GM23338 (cell line): Measurements from ENCODE around the gene RAB37. TPM values are rescaled to one million over a fixed set of nuclear protein-coding genes. Genes with fewer than 3 reads are reported as not detected.

Source experiments
- ATAC-seq: fragments of 200-7000 bp; cut with Tn5 transposase; 3 replicates; pipeline ENCODE4 v1.9.1; 2020
- DNase-seq: peaks from one replicate; pipeline ENCODE4 v3.0.0-alpha.2; 2015; ENCODE audit warnings: low spot score
- H2AFZ ChIP-seq: fragments of 200-600 bp; sonication (generic); 2 replicates; pipeline ENCODE4 v1.8.0; 2016; ENCODE audit warnings: antibody characterized with exemption, mild to moderate bottlenecking, moderate library complexity
- H3F3A ChIP-seq: fragments of 200-600 bp; sonication (generic); replicated peaks from 2 replicates; pipeline ENCODE4 v1.8.0; 2017; ENCODE audit warnings: antibody characterized with exemption, mixed run types, low read depth
- H3K27ac ChIP-seq: fragments of 200-600 bp; sonication (generic); 2 replicates; pipeline ENCODE4 v1.6.1; 2016; ENCODE audit warnings: low read depth
- H3K27me3 ChIP-seq: fragments of 200-600 bp; sonication (generic); 2 replicates; pipeline ENCODE4 v1.8.0; 2016; ENCODE audit warnings: mild to moderate bottlenecking, mixed run types, moderate library complexity; ENCODE audit not compliant: insufficient read depth
- H3K36me3 ChIP-seq: fragments of 200-600 bp; sonication (generic); 2 replicates; pipeline ENCODE4 v1.8.0; 2016; ENCODE audit warnings: mild to moderate bottlenecking; ENCODE audit not compliant: insufficient read depth
- H3K4me1 ChIP-seq: fragments of 200-600 bp; sonication (generic); 2 replicates; pipeline ENCODE4 v1.8.0; 2016; ENCODE audit warnings: mild to moderate bottlenecking, moderate library complexity; ENCODE audit not compliant: insufficient read depth
- H3K4me2 ChIP-seq: fragments of 200-600 bp; sonication (generic); 2 replicates; pipeline ENCODE4 v1.7.1; 2017; ENCODE audit warnings: mixed run types
- H3K4me3 ChIP-seq: fragments of 200-600 bp; sonication (generic); 2 replicates; pipeline ENCODE4 v1.6.1; 2016; ENCODE audit warnings: mixed run types
- H3K79me2 ChIP-seq: fragments of 200-600 bp; sonication (generic); replicated peaks from 2 replicates; pipeline ENCODE4 v1.8.0; 2017; ENCODE audit warnings: mild to moderate bottlenecking; ENCODE audit not compliant: insufficient read depth
- H3K9me2 ChIP-seq: fragments of 200-600 bp; sonication (generic); 2 replicates; pipeline ENCODE4 v1.8.0; 2017; ENCODE audit not compliant: insufficient read depth
- H4K20me1 ChIP-seq: fragments of 200-600 bp; sonication (generic); replicated peaks from 2 replicates; pipeline ENCODE4 v1.8.0; 2017; ENCODE audit warnings: mild to moderate bottlenecking; ENCODE audit not compliant: insufficient read depth
- H3K27ac Mint-ChIP-seq: 2 replicates; pipeline ENCODE4 v1.8.0; 2020; ENCODE audit warnings: inconsistent platforms, mild to moderate bottlenecking, moderate library complexity, mixed read lengths
- H3K27me3 Mint-ChIP-seq: 3 replicates; pipeline ENCODE4 v1.8.0; 2022; ENCODE audit warnings: low read depth, mild to moderate bottlenecking, moderate library complexity, mixed read lengths, inconsistent platforms; ENCODE audit not compliant: insufficient read depth, poor library complexity
- H3K36me3 Mint-ChIP-seq: 3 replicates; pipeline ENCODE4 v1.8.0; 2021; ENCODE audit warnings: low read depth, mild to moderate bottlenecking, inconsistent platforms, moderate library complexity, mixed read lengths
- H3K4me1 Mint-ChIP-seq: 3 replicates; pipeline ENCODE4 v1.8.0; 2020; ENCODE audit warnings: mild to moderate bottlenecking, inconsistent platforms, mixed read lengths
- H3K4me3 Mint-ChIP-seq: 3 replicates; pipeline ENCODE4 v1.8.0; 2021; ENCODE audit warnings: moderate library complexity, mild to moderate bottlenecking, inconsistent platforms, mixed read lengths
- H3K9me3 Mint-ChIP-seq: 3 replicates; pipeline ENCODE4 v1.8.0; 2020; ENCODE audit warnings: moderate library complexity, mild to moderate bottlenecking, inconsistent platforms, mixed read lengths
- CREB1 ChIP-seq: fragments of 250-450 bp; sonication (Bioruptor Pico); IDR thresholded peaks from 2 replicates; pipeline ENCODE4 v1.5.0; 2020; ENCODE audit warnings: low read depth, mild to moderate bottlenecking, moderate library complexity
- EZH2phosphoT487 ChIP-seq: fragments of 200-600 bp; sonication (generic); IDR thresholded peaks from one replicate; pipeline ENCODE4 v1.8.1; 2018; ENCODE audit warnings: antibody characterized with exemption; ENCODE audit not compliant: unreplicated experiment
- REST ChIP-seq: IDR thresholded peaks from one replicate; pipeline ENCODE4 v1.6.1; 2018; ENCODE audit warnings: antibody characterized with exemption; ENCODE audit not compliant: unreplicated experiment
- ZNF114 ChIP-seq: fragments of 250-450 bp; sonication (Bioruptor Pico); IDR thresholded peaks from 2 replicates; pipeline ENCODE4 v1.5.0; 2020; ENCODE audit warnings: mild to moderate bottlenecking, moderate library complexity
- polyA plus RNA-seq: library from polyadenylated mRNA; unstranded; fragments of >200 nt; fragmentation: Nextera tagmentation; extraction: Ambion mirVana; gene quantifications from 2 replicates; pipeline ENCODE4 v1.2.1, GENCODE V29; 2016
- total RNA-seq: library from RNA; depleted of rRNA; stranded (reverse); fragments of >200 nt; shearing (Covaris generic); gene quantifications from 2 replicates; pipeline ENCODE4 v1.2.3, GENCODE V29; 2014
- TF ChIP-seq, protein P1 (sequence below): fragments of 250-450 bp; sonication (Bioruptor Pico); IDR thresholded peaks from 2 replicates; pipeline ENCODE4 v1.5.0; 2020; ENCODE audit warnings: mild to moderate bottlenecking, moderate library complexity

The RAB37 gene
- total and polyA plus RNA-seq, 2 experiments from 2014 or later, result 3.3 to 5.2 TPM

- TF ChIP-seq, protein P1, sequence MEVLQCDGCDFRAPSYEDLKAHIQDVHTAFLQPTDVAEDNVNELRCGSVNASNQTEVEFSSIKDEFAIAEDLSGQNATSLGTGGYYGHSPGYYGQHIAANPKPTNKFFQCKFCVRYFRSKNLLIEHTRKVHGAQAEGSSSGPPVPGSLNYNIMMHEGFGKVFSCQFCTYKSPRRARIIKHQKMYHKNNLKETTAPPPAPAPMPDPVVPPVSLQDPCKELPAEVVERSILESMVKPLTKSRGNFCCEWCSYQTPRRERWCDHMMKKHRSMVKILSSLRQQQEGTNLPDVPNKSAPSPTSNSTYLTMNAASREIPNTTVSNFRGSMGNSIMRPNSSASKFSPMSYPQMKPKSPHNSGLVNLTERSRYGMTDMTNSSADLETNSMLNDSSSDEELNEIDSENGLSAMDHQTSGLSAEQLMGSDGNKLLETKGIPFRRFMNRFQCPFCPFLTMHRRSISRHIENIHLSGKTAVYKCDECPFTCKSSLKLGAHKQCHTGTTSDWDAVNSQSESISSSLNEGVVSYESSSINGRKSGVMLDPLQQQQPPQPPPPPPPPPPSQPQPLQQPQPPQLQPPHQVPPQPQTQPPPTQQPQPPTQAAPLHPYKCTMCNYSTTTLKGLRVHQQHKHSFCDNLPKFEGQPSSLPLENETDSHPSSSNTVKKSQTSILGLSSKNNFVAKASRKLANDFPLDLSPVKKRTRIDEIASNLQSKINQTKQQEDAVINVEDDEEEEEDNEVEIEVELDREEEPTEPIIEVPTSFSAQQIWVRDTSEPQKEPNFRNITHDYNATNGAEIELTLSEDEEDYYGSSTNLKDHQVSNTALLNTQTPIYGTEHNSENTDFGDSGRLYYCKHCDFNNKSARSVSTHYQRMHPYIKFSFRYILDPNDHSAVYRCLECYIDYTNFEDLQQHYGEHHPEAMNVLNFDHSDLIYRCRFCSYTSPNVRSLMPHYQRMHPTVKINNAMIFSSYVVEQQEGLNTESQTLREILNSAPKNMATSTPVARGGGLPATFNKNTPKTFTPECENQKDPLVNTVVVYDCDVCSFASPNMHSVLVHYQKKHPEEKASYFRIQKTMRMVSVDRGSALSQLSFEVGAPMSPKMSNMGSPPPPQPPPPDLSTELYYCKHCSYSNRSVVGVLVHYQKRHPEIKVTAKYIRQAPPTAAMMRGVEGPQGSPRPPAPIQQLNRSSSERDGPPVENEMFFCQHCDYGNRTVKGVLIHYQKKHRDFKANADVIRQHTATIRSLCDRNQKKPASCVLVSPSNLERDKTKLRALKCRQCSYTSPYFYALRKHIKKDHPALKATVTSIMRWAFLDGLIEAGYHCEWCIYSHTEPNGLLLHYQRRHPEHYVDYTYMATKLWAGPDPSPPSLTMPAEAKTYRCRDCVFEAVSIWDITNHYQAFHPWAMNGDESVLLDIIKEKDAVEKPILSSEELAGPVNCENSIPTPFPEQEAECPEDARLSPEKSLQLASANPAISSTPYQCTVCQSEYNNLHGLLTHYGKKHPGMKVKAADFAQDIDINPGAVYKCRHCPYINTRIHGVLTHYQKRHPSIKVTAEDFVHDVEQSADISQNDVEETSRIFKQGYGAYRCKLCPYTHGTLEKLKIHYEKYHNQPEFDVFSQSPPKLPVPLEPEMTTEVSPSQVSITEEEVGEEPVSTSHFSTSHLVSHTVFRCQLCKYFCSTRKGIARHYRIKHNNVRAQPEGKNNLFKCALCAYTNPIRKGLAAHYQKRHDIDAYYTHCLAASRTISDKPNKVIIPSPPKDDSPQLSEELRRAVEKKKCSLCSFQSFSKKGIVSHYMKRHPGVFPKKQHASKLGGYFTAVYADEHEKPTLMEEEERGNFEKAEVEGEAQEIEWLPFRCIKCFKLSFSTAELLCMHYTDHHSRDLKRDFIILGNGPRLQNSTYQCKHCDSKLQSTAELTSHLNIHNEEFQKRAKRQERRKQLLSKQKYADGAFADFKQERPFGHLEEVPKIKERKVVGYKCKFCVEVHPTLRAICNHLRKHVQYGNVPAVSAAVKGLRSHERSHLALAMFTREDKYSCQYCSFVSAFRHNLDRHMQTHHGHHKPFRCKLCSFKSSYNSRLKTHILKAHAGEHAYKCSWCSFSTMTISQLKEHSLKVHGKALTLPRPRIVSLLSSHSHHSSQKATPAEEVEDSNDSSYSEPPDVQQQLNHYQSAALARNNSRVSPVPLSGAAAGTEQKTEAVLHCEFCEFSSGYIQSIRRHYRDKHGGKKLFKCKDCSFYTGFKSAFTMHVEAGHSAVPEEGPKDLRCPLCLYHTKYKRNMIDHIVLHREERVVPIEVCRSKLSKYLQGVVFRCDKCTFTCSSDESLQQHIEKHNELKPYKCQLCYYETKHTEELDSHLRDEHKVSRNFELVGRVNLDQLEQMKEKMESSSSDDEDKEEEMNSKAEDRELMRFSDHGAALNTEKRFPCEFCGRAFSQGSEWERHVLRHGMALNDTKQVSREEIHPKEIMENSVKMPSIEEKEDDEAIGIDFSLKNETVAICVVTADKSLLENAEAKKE (CRISPR knock-in tag), result no peak
- no peak for TF ChIP-seq CREB1 (CRISPR knock-in tag)
These were observed 6.0 kb downstream of the RAB37 start (continued) for GRCh38 chr17:74742978-74743545.

- Histone ChIP-seq H3K36me3 (no peaks in the 10 kb centered on the region), H2AFZ (no peak overlapping the region), H3K4me3 (no peak overlapping the region), H3K4me2 (no peak overlapping the region), H3K27ac (no peak overlapping the region), H4K20me1 (no peaks in the 10 kb centered on the region), H3K27me3 (no peaks in the 10 kb centered on the region), H3K4me1 (peaks cover 41% of the 10 kb centered on the region), H3F3A (peaks cover 9% of the 10 kb centered on the region; the same call in 1 of the 2 replicates), H3K79me2 (no peaks in the 10 kb centered on the region), H3K9me2 (no peaks in the 10 kb centered on the region)
- H3K27ac Mint-ChIP-seq, result no peak overlapping the region
- no peak overlapping the region; the same call in 2 of the 3 replicates for H3K4me3 Mint-ChIP-seq
- H3K9me3 Mint-ChIP-seq, result no peaks in the 10 kb centered on the region
- H3K36me3 Mint-ChIP-seq, result no peaks in the 10 kb centered on the region
- peaks cover 47% of the 10 kb centered on the region for H3K4me1 Mint-ChIP-seq
- no peak for ATAC-seq
- DNase-seq, result no peak
- H3K27me3 Mint-ChIP-seq, result peaks cover 28% of the 10 kb centered on the region
- no peak for TF ChIP-seq EZH2phosphoT487
- no peak for TF ChIP-seq CREB1 (CRISPR knock-in tag)
- no peak for TF ChIP-seq ZNF114 (CRISPR knock-in tag)
- no peak for TF ChIP-seq REST
- TF ChIP-seq, protein P1 (CRISPR knock-in tag), result no peak
These were observed 6.7 kb downstream of the RAB37 start for GRCh38 chr17:74743755-74744154.
